GM13977 (cell line): ENCODE results near the gene EVL.

Source experiments
- DNase-seq: peaks from one replicate; pipeline ENCODE4 v3.0.0; 2012; ENCODE audit warnings: low spot score
- CTCF ChIP-seq: IDR thresholded peaks from 2 replicates; pipeline ENCODE4 v1.5.1; 2012; ENCODE audit warnings: mild to moderate bottlenecking, control low read depth; ENCODE audit not compliant: insufficient read depth; ENCODE audit errors: extremely low read depth, missing control alignments
- in situ Hi-C: fragments of 300-500 bp; cut with MboI; formaldehyde crosslinking; loops from one replicate; pipeline ENCODE4 v1.12.0; 2022; ENCODE audit warnings: low sequenced_read_pairs, low pct_unique_long_range_greater_than_20kb, mixed read lengths, inconsistent platforms; ENCODE audit not compliant: unreplicated experiment

EVL gene

GRCh38 chr14:100116134-100116533, 50.9 kb downstream of the EVL start:
- in situ Hi-C loops = no loop called here

GRCh38 chr14:100117026-100117425, 51.8 kb downstream of the EVL start:
- in situ Hi-C loops = no loop called here
- no peak for TF ChIP-seq CTCF
- no peak for DNase-seq

More at GRCh38 chr14:100116134-100116533, 50.9 kb downstream of the EVL start:
- DNase-seq = no peak
- no peak for TF ChIP-seq CTCF

- no peak for DNase-seq
- in situ Hi-C loops = no loop called here
- TF ChIP-seq CTCF = no peak
Measured at GRCh38 chr14:100117633-100118395, 52.6 kb downstream of the EVL start.

GRCh38 chr14:100118396-100119011, 53.3 kb downstream of the EVL start:
- in situ Hi-C loops = no loop called here
- DNase-seq = no peak
- TF ChIP-seq CTCF = no peak

GRCh38 chr14:100119251-100119650, 54.0 kb downstream of the EVL start:
- no peak for DNase-seq
- in situ Hi-C loops = no loop called here
- TF ChIP-seq CTCF = no peak

- DNase-seq = no peak
- no peak for TF ChIP-seq CTCF
- in situ Hi-C loops = no loop called here
Measured at GRCh38 chr14:100120522-100121269, 55.5 kb downstream of the EVL start.
